AG04449 (cell line): ENCODE measurements around the gene MEOX1.

Experiments
- CTCF ChIA-PET: fragments of 350-600 bp; formaldehyde crosslinking; extraction: SDS; loops from one replicate; lab custom pipeline; 2021; ENCODE audit warnings: antibody characterized with exemption; lab: Yijun Ruan, JAX
- POLR2A ChIA-PET: fragments of 400-600, 350-600 bp; formaldehyde crosslinking; extraction: SDS; loops from one replicate; lab custom pipeline; 2020; ENCODE audit warnings: antibody characterized with exemption, inconsistent platforms; lab: Yijun Ruan, JAX
- DNase-seq: peaks from one replicate; pipeline ENCODE4 v3.0.0-alpha.2; 2010; ENCODE audit warnings: low read depth, low spot score
- H3K4me3 ChIP-seq: 2 replicates; pipeline ENCODE4 v1.5.1; 2011; ENCODE audit warnings: low read depth, mild to moderate bottlenecking, control low read depth, low read length
- CTCF ChIP-seq: IDR thresholded peaks from one replicate; pipeline ENCODE4 v1.5.1; 2011; ENCODE audit warnings: mild to moderate bottlenecking, moderate library complexity, low read length, control low read depth, inconsistent platforms; ENCODE audit not compliant: insufficient read depth; ENCODE audit errors: missing control alignments

The MEOX1 gene

DNA sequence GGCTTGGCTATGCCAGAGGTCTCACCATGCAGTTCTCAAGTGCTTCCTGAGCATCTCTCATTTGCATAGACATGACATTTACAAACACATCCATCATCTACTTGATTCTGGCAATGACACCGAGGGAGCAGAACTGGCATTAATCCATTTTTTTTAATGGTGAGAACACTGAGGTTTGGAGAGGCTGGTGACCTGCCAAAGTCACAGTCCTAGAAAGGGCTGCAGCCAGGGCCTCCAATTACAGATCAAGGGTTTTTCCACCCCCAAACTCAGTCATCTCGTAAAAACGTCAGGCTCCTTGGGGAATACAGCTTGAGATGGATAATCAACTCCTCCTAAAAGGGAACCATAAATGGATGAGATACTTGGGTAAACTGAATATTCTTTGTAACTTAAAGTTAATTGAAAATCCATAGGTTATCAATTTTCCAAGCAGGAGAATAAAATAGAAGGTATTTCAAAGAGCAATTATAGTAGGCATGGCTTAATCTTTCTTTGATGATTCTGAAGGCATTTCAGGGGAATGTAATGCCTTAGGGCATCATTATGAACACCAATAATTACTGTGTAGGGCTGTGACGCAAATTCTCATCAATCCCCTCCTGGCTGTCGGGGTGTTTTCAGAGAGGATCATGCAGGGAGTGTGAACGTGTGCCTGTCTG is 9.4 kb upstream of the MEOX1 start:
- no peak overlapping the region for H3K4me3 ChIP-seq
- ChIA-PET CTCF (interaction anchor here (1.5 to 5.4 kb wide), 5 partner anchors 10 to 110 kb away, joined by 3 to 69 read pairs (median 19); partner anchors contain the start of gene MEOX1), POLR2A (interaction anchor here (0.6 kb wide), 1 partner anchor 79 kb away, joined by 3 read pairs; no protein-coding TSS in a partner anchor)
- no peak for DNase-seq
- no peak for TF ChIP-seq CTCF

GRCh38 chr17:43670645-43671030 is 8.9 kb upstream of the MEOX1 start:
- DNase-seq: no peak
- TF ChIP-seq CTCF: no peak
- CTCF ChIA-PET: interaction anchor here (1.3 to 4.0 kb wide), 3 partner anchors 9 to 21 kb away, joined by 3 to 69 read pairs (median 3); partner anchors contain the start of gene MEOX1
- POLR2A ChIA-PET: no interaction called here
- H3K4me3 ChIP-seq: no peak overlapping the region

- H3K4me3 ChIP-seq: no peak overlapping the region
- no peak for DNase-seq
- POLR2A ChIA-PET: no interaction called here
- CTCF ChIA-PET: interaction anchor here (1.3 to 1.5 kb wide), 2 partner anchors 10 to 21 kb away, joined by 3 read pairs; no protein-coding TSS in a partner anchor
- no peak for TF ChIP-seq CTCF
These were observed 8.4 kb upstream of the MEOX1 start for GRCh38 chr17:43669971-43670644.

- ChIA-PET CTCF (interaction anchor here (1.0 to 1.5 kb wide), 2 partner anchors 25 to 76 kb away, joined by 3 to 4 read pairs; no protein-coding TSS in a partner anchor), POLR2A (interaction anchor here (0.9 kb wide), 1 partner anchor 91 kb away, joined by 4 read pairs; no protein-coding TSS in a partner anchor)
- H3K4me3 ChIP-seq: no peak overlapping the region
- TF ChIP-seq CTCF: no peak
- no peak for DNase-seq
These were observed 6.2 kb upstream of the MEOX1 start for GRCh38 chr17:43667947-43668348.

DNA sequence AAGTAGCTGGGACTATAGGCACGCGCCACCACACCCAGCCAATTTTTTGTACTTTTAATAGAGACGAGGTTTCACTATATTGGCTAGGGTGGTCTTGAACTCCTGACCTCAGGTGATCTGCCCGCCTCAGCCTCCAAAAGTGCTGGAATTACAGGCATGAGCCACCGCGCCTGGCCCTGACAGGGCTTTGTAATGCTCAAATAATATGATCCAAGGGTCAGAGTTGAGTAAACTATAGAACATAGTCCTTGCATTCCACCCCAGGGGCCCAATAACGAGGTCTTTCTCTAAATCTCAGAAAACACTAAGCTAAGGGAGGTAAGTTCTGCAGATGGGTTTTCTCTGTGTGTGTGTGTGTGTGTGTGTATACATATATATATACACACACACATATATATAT is 5.8 kb upstream of the MEOX1 start:
- ChIA-PET POLR2A (no interaction called here), CTCF (interaction anchor here (0.6 to 1.5 kb wide), 3 partner anchors 8 to 76 kb away, joined by 3 to 4 read pairs (median 3); no protein-coding TSS in a partner anchor)
- no peak overlapping the region for H3K4me3 ChIP-seq
- TF ChIP-seq CTCF: no peak
- DNase-seq: no peak

DNA sequence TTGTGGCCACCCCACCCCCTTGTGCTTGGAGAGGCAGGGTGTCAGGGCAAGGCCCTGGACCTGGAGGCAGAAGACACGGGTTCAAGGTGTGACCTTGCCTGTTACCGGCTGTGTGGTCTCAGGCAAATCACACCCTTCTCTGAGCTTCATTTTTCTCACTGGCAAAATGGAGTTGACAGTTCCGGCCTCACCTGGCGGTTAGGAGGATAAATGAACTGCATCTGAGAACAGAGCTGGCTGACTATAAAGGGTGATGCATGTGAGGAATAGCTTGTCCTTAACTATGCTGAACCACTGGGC is 4.2 kb upstream of the MEOX1 start:
- ChIA-PET POLR2A (no interaction called here), CTCF (interaction anchor here (0.7 to 9.3 kb wide), 6 partner anchors 7 to 182 kb away, joined by 3 to 69 read pairs (median 4); partner anchors contain the start of gene DHX8)
- H3K4me3 ChIP-seq: no peak overlapping the region
- no peak for DNase-seq
- TF ChIP-seq CTCF: no peak
